DOHH2 (cell line): ENCODE measurements around the gene ASGR1.
A peak's percentile ranks its signal among the peaks of the same experiment; 100 is the strongest.

Source experiments
- H3F3A ChIP-seq: fragments of 200-600 bp; sonication (generic), shearing (Covaris generic); 2 replicates; pipeline ENCODE4 v1.6.0; 2016; ENCODE audit warnings: antibody characterized with exemption, mild to moderate bottlenecking; ENCODE audit not compliant: control insufficient read depth, insufficient read depth
- H3K27ac ChIP-seq: fragments of 200-600 bp; sonication (generic); 2 replicates; pipeline ENCODE4 v1.5.1; 2014; ENCODE audit warnings: low read depth, mild to moderate bottlenecking, low read length, moderate library complexity
- H3K27me3 ChIP-seq: fragments of 200-600 bp; sonication (generic); 2 replicates; pipeline ENCODE4 v1.6.1; 2014; ENCODE audit warnings: mild to moderate bottlenecking, low read length, mixed read lengths; ENCODE audit not compliant: control insufficient read depth
- H3K36me3 ChIP-seq: fragments of 200-600 bp; sonication (generic); 2 replicates; pipeline ENCODE4 v1.6.1; 2014; ENCODE audit warnings: mild to moderate bottlenecking, low read length, moderate library complexity, mixed read lengths; ENCODE audit not compliant: control insufficient read depth
- H3K4me1 ChIP-seq: fragments of 200-600 bp; sonication (generic); 2 replicates; pipeline ENCODE4 v1.6.1; 2014; ENCODE audit warnings: mild to moderate bottlenecking, low read length, mixed read lengths; ENCODE audit not compliant: control insufficient read depth
- H3K4me2 ChIP-seq: fragments of 200-600 bp; sonication (generic); 2 replicates; pipeline ENCODE4 v1.6.0; 2014; ENCODE audit warnings: mild to moderate bottlenecking, low read length, moderate library complexity
- H3K4me3 ChIP-seq: fragments of 200-600 bp; sonication (generic); 2 replicates; pipeline ENCODE4 v1.5.1; 2014; ENCODE audit warnings: mild to moderate bottlenecking, low read length, mixed read lengths
- H3K79me2 ChIP-seq: fragments of 200-600 bp; sonication (generic); 2 replicates; pipeline ENCODE4 v1.6.1; 2014; ENCODE audit warnings: mild to moderate bottlenecking, low read length, mixed read lengths; ENCODE audit not compliant: control insufficient read depth
- H3K9me2 ChIP-seq: fragments of 200-600 bp; sonication (generic); replicated peaks from 2 replicates; pipeline ENCODE4 v1.6.1; 2014; ENCODE audit warnings: mild to moderate bottlenecking, low read length, mixed read lengths; ENCODE audit not compliant: control insufficient read depth
- H3K9me3 ChIP-seq: fragments of 200-600 bp; sonication (generic); 2 replicates; pipeline ENCODE4 v1.6.1; 2014; ENCODE audit warnings: antibody characterized with exemption, low read length, mixed read lengths; ENCODE audit not compliant: control insufficient read depth, insufficient read depth
- H4K20me1 ChIP-seq: fragments of 200-600 bp; sonication (generic); 2 replicates; pipeline ENCODE4 v1.6.0; 2014; ENCODE audit warnings: low read depth, mild to moderate bottlenecking, antibody characterized with exemption, low read length, moderate library complexity; ENCODE audit not compliant: control insufficient read depth, insufficient read depth
- CTCF ChIP-seq: fragments of 200-600 bp; sonication (generic); IDR thresholded peaks from one replicate; pipeline ENCODE4 v1.5.1; 2014; ENCODE audit warnings: antibody characterized with exemption, mild to moderate bottlenecking, low read depth, low read length; ENCODE audit not compliant: poor library complexity, severe bottlenecking
- EZH2phosphoT487 ChIP-seq: fragments of 200-600 bp; sonication (generic); IDR thresholded peaks from 2 replicates; pipeline ENCODE4 v1.6.1; 2017; ENCODE audit warnings: borderline replicate concordance, mild to moderate bottlenecking, antibody characterized with exemption, low read length, moderate library complexity, mixed read lengths

The ASGR1 gene

DNA sequence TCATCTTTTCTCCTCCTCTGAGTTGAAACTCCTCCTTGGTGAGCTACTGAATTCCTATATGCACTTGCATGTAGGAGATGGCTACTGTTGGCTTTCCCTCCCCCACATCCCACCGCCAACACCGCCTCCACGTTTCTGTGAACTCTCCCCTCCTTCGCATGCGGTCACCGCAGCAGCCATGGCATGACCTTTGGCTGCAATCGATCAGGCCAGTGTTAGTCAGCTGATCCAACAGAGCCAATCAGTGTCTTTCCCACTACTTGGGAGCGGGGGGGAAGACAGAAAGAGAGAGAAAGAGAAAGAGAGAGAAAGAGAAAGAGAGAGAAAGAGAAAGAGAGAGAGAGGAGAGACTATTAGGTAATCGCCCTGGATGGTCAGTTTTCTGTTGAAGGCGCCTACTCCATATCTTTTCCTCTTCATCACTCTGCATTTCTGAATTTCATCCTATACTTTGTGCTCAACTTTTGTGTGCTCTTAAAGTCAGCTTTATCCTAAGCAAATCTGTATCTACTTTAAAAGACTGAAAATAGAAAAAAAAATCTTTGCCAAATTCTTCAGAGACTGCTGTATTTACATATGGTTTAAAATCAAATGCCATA is 22.7 kb downstream of the ASGR1 start:
- TF ChIP-seq EZH2phosphoT487: no peak
- TF ChIP-seq CTCF: no peak
- no peaks in the 10 kb centered on the region for H4K20me1 ChIP-seq
- no peaks in the 10 kb centered on the region for H3F3A ChIP-seq
- no peaks in the 10 kb centered on the region for H3K36me3 ChIP-seq
- H3K9me3 ChIP-seq: no peaks in the 10 kb centered on the region
- no peak overlapping the region for H3K27ac ChIP-seq
- peaks cover 10% of the 10 kb centered on the region for H3K27me3 ChIP-seq
- H3K9me2 ChIP-seq: no peaks in the 10 kb centered on the region
- H3K4me3 ChIP-seq: no peak overlapping the region
- no peak overlapping the region for H3K4me2 ChIP-seq
- H3K4me1 ChIP-seq: no peaks in the 10 kb centered on the region
- H3K79me2 ChIP-seq: no peaks in the 10 kb centered on the region

DNA sequence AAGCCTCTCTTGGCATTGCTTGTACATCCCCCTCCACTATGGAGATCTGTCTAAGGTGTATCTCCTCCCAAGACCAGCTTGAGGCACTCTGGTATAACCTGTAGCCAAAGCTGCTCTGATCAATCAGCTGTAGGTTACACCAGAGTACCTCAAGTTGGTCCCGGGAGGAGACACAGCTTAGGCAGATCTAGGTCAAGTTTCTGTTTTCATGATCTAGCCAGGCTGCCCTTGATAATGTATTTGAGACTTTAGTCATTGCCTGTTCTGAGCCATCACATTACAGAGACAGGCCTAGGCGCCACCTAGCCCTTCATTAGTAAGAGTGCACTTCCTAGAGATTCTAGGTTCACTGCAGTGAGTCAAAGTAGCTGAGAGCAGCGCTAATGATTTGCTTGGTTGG is 31.4 kb downstream of the ASGR1 start:
- Histone ChIP-seq H3K4me3 (no peak overlapping the region), H3K4me1 (no peaks in the 10 kb centered on the region), H3K9me3 (no peaks in the 10 kb centered on the region), H4K20me1 (no peaks in the 10 kb centered on the region), H3K79me2 (no peaks in the 10 kb centered on the region), H3F3A (no peaks in the 10 kb centered on the region), H3K9me2 (no peaks in the 10 kb centered on the region), H3K27ac (no peak overlapping the region), H3K4me2 (no peak overlapping the region), H3K27me3 (no peaks in the 10 kb centered on the region; the same call in 1 of the 2 replicates), H3K36me3 (no peaks in the 10 kb centered on the region)
- TF ChIP-seq EZH2phosphoT487: no peak
- peak; percentile 18 for TF ChIP-seq CTCF

DNA sequence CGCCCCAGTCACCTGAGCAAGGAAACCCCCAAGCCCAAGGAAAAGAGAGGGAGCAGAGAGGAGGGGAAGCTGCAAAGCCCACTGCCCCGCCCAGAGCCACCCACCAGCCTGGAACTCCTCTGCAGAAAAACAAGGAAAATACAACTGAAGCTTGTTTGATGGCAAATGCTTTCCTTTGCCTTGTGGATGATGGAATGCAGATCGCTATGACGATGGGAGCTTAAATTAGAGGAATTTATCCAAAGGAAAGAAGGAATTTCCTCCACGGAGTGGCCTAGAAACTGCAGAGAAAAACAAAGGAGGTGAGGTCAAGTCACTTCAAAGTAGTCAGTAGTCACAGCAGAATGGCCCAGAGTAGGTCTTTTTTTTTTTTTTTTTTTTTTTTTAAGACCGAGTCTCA is 33.1 kb downstream of the ASGR1 start:
- Histone ChIP-seq H3K27ac (no peak overlapping the region), H3K4me1 (no peaks in the 10 kb centered on the region), H3F3A (no peaks in the 10 kb centered on the region), H3K4me2 (no peak overlapping the region), H4K20me1 (no peaks in the 10 kb centered on the region), H3K79me2 (no peaks in the 10 kb centered on the region), H3K9me2 (no peaks in the 10 kb centered on the region), H3K36me3 (no peaks in the 10 kb centered on the region), H3K9me3 (no peaks in the 10 kb centered on the region), H3K4me3 (no peak overlapping the region), H3K27me3 (no peaks in the 10 kb centered on the region)
- TF ChIP-seq CTCF: no peak
- no peak for TF ChIP-seq EZH2phosphoT487
